ENCODE data around the gene SFMBT2.

- TF ChIP-seq, protein P1, sequence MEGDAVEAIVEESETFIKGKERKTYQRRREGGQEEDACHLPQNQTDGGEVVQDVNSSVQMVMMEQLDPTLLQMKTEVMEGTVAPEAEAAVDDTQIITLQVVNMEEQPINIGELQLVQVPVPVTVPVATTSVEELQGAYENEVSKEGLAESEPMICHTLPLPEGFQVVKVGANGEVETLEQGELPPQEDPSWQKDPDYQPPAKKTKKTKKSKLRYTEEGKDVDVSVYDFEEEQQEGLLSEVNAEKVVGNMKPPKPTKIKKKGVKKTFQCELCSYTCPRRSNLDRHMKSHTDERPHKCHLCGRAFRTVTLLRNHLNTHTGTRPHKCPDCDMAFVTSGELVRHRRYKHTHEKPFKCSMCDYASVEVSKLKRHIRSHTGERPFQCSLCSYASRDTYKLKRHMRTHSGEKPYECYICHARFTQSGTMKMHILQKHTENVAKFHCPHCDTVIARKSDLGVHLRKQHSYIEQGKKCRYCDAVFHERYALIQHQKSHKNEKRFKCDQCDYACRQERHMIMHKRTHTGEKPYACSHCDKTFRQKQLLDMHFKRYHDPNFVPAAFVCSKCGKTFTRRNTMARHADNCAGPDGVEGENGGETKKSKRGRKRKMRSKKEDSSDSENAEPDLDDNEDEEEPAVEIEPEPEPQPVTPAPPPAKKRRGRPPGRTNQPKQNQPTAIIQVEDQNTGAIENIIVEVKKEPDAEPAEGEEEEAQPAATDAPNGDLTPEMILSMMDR (IDR thresholded peaks at IDR 0.05): no peak
- no peak for TF ChIP-seq POLR2A (IDR thresholded peaks at IDR 0.05)
These were observed 253.7 kb downstream of the SFMBT2 start for GRCh38 chr10:7157091-7157490.
